Stomach (tissue), 4 donors: ENCODE results near the gene TSEN54.

Experiments
- CTCF ChIP-seq, 7 experiments: fragments of 450-650 bp in 4 of 7; fragments of 200-600 bp in 3 of 7; sonication (generic) in 3 of 7; IDR thresholded peaks; one replicate each; pipeline ENCODE4 v1.5.1; 2016 to 2019; ENCODE audit warnings: antibody characterized with exemption in 7 of 7, control low read depth in 2 of 7, mild to moderate bottlenecking in 1 of 7
- EP300 ChIP-seq: sonication (generic); formaldehyde crosslinking; IDR thresholded peaks from one replicate; pipeline ENCODE4 v1.6.1; 2017; ENCODE audit warnings: antibody characterized with exemption
- POLR2AphosphoS5 ChIP-seq, 3 donors: sonication (generic); formaldehyde crosslinking; IDR thresholded peaks; one replicate each; pipeline ENCODE4 v1.6.1; 2016; ENCODE audit warnings: antibody characterized with exemption in 3 of 3

GRCh38 chr17:75506888-75507287 is 9.4 kb upstream of the TSEN54 start:
- TF ChIP-seq EP300 (no peak), POLR2AphosphoS5 (IDR thresholded peaks at IDR 0.05) (no peak), CTCF (IDR thresholded peaks at IDR 0.05) (no peak)
